M059J (cell line): ENCODE measurements around the gene PTGES3L. TPM values are rescaled to one million over a fixed set of nuclear protein-coding genes. Genes with fewer than 3 reads are reported as not detected.
A peak's percentile ranks its signal among the peaks of the same experiment; 100 is the strongest.
"Not testable (repeated sequence)": the region's sequence is repeated elsewhere in the genome, so short reads cannot be mapped to it uniquely, and the experiment has no call there.

ENCODE experiments used
- DNase-seq: peaks from one replicate; pipeline ENCODE4 v3.0.0-alpha.2; 2012; ENCODE audit warnings: low read depth
- total RNA-seq: library from RNA; depleted of rRNA; stranded (reverse); fragments of >200 nt; shearing (Covaris generic); gene quantifications from 2 replicates; pipeline ENCODE4 v1.2.3, GENCODE V29; 2014

Gene PTGES3L
- total RNA-seq, 1 experiment from 2014 or later = 0.67 TPM

DNA sequence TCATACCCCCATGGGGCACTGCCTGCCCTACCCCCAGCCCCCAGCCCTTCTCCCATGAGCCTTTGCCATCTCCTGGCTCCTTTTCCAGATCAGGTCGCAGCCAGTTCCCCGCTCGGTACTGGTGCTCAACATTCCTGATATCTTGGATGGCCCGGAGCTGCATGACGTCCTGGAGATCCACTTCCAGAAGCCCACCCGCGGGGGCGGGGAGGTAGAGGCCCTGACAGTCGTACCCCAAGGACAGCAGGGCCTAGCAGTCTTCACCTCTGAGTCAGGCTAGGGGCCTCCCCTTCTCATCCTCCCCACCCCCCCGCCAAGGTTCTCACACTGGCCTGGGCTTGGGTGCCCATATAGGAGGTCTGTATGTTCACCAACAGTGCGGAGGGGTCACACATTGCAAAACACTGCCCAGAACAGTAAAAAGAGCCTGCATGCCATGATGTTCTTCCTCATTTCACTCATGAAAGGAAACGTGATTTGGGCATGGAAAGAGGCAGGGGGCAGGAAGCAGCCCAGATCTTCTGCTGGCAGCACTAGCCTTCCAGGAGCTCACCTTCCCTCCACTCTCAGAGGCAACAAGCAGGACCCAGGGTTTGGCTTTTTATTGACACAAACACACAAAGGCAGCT lies 34.3 kb upstream of the PTGES3L start:
- DNase-seq = no peak

GRCh38 chr17:43013296-43013695 lies 33.4 kb upstream of the PTGES3L start:
- no peak for DNase-seq

GRCh38 chr17:43011728-43012472 lies 32.0 kb upstream of the PTGES3L start:
- DNase-seq = no peak

DNA sequence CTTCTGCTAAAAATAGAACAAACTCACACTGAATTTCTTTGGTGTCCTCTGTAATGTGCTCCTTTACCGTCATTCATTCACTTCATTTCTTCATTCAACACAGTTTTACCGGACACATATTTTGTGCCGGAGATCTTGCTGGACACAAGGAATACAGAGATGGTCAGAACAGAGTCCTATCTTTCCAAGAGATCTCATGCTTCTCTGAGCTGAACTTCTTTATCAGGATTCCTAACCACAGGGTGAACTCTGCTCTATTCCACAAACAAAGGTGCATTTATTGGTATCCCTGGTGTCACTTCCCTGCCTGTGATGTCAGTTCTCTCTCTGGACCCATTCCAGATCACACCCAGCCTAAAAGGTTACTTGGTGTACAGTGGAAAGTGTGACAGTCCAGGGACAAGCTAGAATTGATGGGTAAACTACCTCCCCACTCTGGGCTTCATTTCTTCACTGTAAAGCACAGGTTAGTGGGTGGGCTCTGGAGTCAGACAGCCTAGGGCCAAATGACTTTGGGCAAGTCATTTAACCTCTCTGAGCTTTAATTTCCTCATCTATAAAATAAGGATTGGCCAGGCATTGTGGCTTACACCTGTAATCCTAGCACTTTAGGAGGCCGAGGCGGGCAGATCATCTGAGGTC lies 30.9 kb upstream of the PTGES3L start:
- peak; percentile 48 for DNase-seq

- peak; percentile 89 for DNase-seq
Observed at GRCh38 chr17:43006639-43007551, 27.0 kb upstream of the PTGES3L start, which contains the start of gene IFI35. Gene IFI35, plus strand, starts transcription at chr17:43006784. Its CDS starts 164 bp downstream, at chr17:43006948.

- peak; percentile 94 for DNase-seq
Observed at GRCh38 chr17:43003542-43004172, 23.8 kb upstream of the PTGES3L start.

DNA sequence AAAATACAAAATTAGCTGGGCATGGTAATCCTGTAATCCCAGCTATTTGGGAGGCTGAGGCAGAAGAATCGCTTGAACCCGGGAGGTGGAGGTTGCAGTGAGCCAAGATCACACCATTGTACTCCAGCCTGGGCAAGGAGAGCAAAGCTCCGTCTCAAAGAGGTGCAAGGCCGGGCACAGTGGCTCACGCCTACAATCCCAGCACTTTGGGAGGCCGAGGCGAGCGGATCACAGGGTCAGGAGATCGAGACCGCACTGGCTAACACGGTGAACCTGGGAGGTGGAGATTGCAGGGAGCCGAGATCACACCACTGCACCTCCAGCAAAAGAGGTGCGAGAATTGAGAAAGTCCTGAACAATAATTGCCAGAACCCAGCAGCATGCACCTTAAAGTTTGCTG lies 21.0 kb upstream of the PTGES3L start:
- not testable (repeated sequence) for DNase-seq

DNA sequence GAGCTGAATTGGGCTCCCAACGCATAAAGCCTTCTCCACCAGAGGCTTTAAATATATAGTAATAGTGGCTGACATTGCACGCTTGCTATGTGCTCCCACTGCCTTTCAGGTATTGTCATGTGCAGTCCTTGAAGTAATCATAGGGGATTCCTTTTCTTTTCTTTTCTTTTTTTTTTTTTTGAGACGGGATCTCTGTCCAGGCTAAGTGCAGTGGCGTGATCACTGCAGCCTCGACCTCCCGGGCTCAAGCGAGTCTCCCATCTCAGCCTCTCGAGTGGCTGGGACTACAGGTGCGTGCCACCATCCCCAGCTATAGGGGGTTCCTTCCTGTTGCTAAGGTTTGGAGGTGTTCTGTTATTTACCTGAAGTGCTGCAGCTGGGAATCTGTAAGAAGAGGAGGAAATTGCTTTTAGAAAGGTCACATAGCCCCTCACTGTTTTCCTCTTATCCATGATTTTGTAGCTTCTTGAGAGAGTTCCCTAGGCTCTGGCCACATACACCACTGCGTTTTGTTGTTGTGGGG lies 19.2 kb upstream of the PTGES3L start:
- DNase-seq = no peak

DNA sequence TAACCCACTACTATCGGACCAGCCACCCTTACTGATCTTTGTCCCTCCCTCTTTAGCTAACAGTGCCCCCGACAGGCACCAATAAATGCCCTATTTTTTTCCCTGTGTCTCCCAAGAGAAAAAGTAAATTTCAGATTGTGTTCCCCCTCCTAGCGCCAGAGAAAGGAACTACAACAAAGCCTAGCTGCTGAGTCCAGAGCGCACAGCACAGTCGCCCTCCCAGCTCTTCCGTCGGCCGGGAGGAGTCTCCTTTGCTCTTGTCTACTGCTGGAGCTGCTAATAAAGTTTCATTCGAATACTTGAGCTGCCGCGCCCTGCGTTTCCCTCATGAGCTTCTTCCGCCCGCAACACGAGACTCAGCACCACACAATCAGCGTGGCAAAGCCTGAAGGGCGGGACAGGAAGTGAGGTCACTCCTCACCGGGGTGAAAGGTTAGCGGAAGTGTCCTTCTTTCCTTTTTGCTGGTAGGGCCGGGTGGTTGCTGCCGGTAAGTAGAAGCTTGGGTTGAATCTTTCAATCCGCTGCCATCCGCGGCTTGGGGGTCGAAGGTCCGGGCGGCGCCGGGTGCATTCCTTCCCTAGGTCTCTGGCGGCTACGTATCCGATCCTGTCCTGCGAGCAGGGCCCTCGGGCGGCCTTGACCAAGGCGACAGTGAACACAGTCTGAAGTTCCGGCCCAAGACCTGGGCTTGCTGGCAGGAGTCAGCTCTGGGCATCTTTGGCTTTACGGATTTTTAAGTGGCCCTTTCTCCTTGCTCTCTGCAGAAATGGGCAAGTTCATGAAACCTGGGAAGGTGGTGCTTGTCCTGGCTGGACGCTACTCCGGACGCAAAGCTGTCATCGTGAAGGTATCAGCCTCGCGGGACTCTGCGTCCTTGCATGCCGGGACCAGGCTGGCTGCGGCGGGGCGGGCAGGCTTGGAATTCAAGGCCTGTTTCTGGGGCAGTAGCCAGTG lies 18.4 kb upstream of the PTGES3L start, which contains the start of gene RPL27:
TSS of gene RPL27 (plus strand) at position 436 of the 955 bp plus-strand sequence. CDS start at position 768, 332 bp downstream.
- peak; percentile 100 for DNase-seq

- no peak for DNase-seq
Observed at GRCh38 chr17:42997390-42997983, 17.6 kb upstream of the PTGES3L start.

- not testable (repeated sequence) for DNase-seq
Observed at GRCh38 chr17:42993913-42994312, 14.0 kb upstream of the PTGES3L start.

- no peak for DNase-seq
Observed at GRCh38 chr17:42992872-42993271, 13.0 kb upstream of the PTGES3L start.

- DNase-seq = no peak
Observed at GRCh38 chr17:42991471-42991870, 11.6 kb upstream of the PTGES3L start.

DNA sequence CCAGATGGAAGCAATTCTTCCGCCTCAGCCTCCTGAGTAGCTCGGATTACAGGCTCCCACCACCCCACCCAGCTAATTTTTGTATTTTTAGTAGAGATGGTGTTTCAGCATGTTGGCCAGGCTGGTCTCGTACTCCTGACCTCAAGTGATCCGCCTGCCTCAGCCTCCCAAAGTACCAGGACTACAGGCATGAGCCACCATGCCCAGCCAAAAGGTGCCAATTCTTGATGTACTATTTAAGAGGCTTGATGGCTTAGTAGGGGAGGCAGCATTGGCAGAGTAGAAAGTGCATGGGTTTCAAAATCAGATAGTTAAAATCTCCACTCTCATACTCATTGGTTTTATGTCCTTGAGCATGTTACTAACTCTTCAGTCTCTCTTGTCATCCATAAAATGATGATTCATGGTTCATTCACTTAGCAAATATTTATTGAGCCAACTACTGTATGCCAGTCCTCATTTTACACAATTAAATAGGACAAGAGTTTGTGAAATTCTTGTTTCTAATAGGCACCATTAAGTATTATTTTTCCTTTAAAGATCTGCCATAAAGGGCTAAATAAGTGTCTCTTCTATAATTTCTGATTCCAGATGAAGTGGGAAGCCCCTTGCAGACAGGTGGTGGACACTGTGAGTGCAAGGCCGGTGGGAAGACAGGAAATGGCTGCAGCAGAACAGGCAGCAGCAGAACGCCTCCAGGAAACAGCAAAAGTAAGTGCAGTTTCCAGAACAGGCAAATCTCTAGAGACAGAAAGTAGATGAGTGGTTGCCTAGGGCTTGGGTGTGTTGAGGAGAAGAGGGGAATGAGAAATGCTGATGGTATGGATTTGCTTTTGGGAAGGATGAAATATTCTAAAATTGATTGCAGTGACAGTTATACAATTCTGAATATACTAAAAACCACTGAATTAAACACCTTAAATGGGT lies 10.1 kb upstream of the PTGES3L start:
- DNase-seq = peak; percentile 71

DNA sequence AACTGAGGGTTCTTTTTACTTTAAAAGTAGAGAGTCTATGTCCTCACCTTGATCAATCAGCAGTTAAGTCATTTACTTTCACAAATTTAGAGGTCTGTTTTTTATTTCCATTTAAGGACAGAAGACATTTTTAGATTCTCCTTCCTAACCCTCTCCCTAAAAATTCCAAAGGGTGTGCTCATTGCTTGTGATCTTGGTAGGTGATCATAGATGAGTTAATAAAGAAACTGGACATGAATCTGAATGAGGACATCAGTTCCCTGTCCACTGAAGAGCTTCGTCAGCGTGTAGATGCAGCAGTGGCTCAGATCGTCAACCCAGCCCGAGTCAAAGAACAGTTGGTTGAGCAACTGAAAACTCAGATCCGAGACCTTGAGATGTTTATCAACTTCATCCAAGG lies 9.3 kb upstream of the PTGES3L start:
- DNase-seq = no peak

DNA sequence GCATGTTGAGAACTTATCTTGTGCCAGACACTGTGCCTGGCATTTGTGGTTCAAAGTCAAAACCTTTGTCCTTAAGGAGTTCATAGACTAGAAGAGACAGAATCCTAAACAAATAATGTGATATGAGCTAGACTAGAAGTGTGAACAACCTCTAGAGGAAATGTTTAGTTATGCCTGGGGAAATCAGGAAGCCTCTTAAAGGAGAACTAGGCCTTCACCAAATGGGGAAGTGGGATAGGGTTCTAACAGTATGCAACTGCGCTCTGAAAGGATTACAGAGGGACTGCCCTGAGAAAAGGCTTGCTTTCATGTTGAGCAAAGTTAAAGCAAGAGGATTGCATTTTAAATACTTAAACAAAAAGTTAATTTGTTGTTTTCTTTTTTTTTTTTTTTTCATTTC lies 5.3 kb upstream of the PTGES3L start:
- DNase-seq = no peak

- DNase-seq = no peak
Observed at GRCh38 chr17:42982266-42982665, 2.4 kb upstream of the PTGES3L start.

DNA sequence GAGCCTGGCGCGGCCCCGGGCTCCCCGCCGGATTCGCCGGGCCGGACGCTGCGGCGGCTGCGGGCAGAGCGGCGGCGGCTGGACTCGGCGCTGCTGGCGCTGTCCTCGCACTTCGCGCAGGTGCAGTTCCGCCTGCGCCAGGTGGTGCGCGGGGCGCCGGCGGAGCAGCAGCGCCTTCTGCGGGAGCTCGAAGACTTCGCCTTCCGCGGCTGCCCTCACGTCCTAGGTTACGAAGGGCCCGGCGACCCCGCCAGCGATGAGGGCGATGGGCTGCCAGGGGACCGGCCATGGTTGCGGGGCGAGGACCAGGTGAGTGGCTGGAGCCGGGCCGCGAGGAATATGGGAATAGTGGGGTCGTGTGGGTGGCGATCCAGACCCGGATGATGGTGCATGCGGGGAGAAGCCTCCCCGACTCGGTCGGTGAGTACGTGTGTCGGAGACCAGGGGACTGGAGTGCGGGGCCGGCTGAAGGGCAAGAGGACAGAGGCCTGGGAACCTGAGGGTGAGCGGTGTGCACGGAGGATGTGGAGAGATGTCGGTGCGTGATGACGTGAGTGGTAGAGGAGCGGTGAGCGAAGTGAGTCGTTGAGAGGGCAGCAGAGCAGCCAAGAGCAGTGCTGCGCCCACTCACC lies 1.0 kb upstream of the PTGES3L start:
- DNase-seq = peak; percentile 67
